MCF 10A (cell line): ENCODE data around the gene SMIM36. TPM values are rescaled to one million over a fixed set of nuclear protein-coding genes. Genes with fewer than 3 reads are reported as not detected.
"Not testable (repeated sequence)": the region's sequence is repeated elsewhere in the genome, so short reads cannot be mapped to it uniquely, and the experiment has no call there.

Source experiments
- BruUV-seq: library from RNA; stranded (reverse); fragments of 400-500 nt; replicated peaks from 2 replicates; lab custom pipeline; 2021; lab: Mats Ljungman, UMichigan
- CTCF ChIA-PET: fragments of 300-600 bp; sonication (Branson Sonifier 250); formaldehyde crosslinking; extraction: SDS; loops from one replicate; lab custom pipeline; 2021; ENCODE audit warnings: antibody characterized with exemption, inconsistent platforms; lab: Yijun Ruan, JAX
- POLR2A ChIA-PET: fragments of 300-600, 350-650 bp; sonication (Branson Sonifier 250); formaldehyde crosslinking; extraction: SDS; loops from one replicate; lab custom pipeline; 2020; ENCODE audit warnings: antibody characterized with exemption, inconsistent platforms; lab: Yijun Ruan, JAX
- DNase-seq: peaks from one replicate; pipeline ENCODE4 v3.0.0-alpha.2; 2018; ENCODE audit not compliant: unreplicated experiment
- H3K27ac Mint-ChIP-seq: one replicate; pipeline ENCODE4 v1.8.0; 2022; ENCODE audit warnings: mild to moderate bottlenecking, low read depth, mixed read lengths; ENCODE audit not compliant: unreplicated experiment
- H3K27me3 Mint-ChIP-seq: one replicate; pipeline ENCODE4 v1.8.0; 2022; ENCODE audit warnings: mixed read lengths; ENCODE audit not compliant: insufficient read depth, unreplicated experiment
- H3K36me3 Mint-ChIP-seq: one replicate; pipeline ENCODE4 v1.8.0; 2022; ENCODE audit warnings: mild to moderate bottlenecking, moderate library complexity, mixed read lengths; ENCODE audit not compliant: insufficient read depth, unreplicated experiment
- H3K4me1 Mint-ChIP-seq: one replicate; pipeline ENCODE4 v1.8.0; 2022; ENCODE audit warnings: mixed read lengths; ENCODE audit not compliant: insufficient read depth, unreplicated experiment
- H3K4me3 Mint-ChIP-seq: one replicate; pipeline ENCODE4 v1.8.0; 2022; ENCODE audit warnings: mild to moderate bottlenecking, moderate library complexity, mixed read lengths; ENCODE audit not compliant: unreplicated experiment
- H3K9me3 Mint-ChIP-seq: one replicate; pipeline ENCODE4 v1.8.0; 2022; ENCODE audit warnings: mixed read lengths; ENCODE audit not compliant: unreplicated experiment
- CTCF ChIP-seq: fragments of 200-600 bp; IDR thresholded peaks from one replicate; pipeline ENCODE4 v1.8.0; 2022; ENCODE audit warnings: antibody characterized with exemption, mild to moderate bottlenecking; ENCODE audit not compliant: unreplicated experiment
- intact Hi-C: fragments of 100-400 bp; cut with micrococcal nuclease; formaldehyde crosslinking; loops from 2 replicates; pipeline ENCODE4 v1.14.1; 2022
- total RNA-seq: library from RNA; stranded (reverse); gene quantifications from 2 replicates; pipeline ENCODE4 v1.2.3, GENCODE V29; 2022

Gene SMIM36
- total RNA-seq, 1 experiment from 2014 or later, result not detected

- no peak overlapping the region for H3K27ac Mint-ChIP-seq
- TF ChIP-seq CTCF, result no peak
- CTCF ChIA-PET, result interaction anchor here (0.6 to 7.8 kb wide), 15 partner anchors 10 to 318 kb away, joined by 3 to 231 read pairs (median 15); no protein-coding TSS in a partner anchor
- H3K4me3 Mint-ChIP-seq, result no peak overlapping the region
- no peaks in the 10 kb centered on the region for H3K9me3 Mint-ChIP-seq
- H3K27me3 Mint-ChIP-seq, result peaks cover 14% of the 10 kb centered on the region
- POLR2A ChIA-PET, result interaction anchor here (5.9 kb wide), 1 partner anchor 77 kb away, joined by 27 read pairs; no protein-coding TSS in a partner anchor
- intact Hi-C loops, result loop anchor here (5.0 kb wide), 1 partner anchor 603 kb away; no protein-coding TSS in a partner anchor
- no peak for DNase-seq
- H3K36me3 Mint-ChIP-seq, result no peaks in the 10 kb centered on the region
- BruUV-seq, result no TSS peak
- H3K4me1 Mint-ChIP-seq, result no peaks in the 10 kb centered on the region
Observed at GRCh38 chr17:55524440-55525220, 13.4 kb upstream of the SMIM36 start.

GRCh38 chr17:55523032-55523431 lies 11.8 kb upstream of the SMIM36 start:
- H3K4me1 Mint-ChIP-seq, H3K4me3 Mint-ChIP-seq, H3K36me3 Mint-ChIP-seq, H3K27ac Mint-ChIP-seq, H3K9me3 Mint-ChIP-seq, BruUV-seq, DNase-seq, intact Hi-C loops: not testable (repeated sequence)
- peaks cover 14% of the 10 kb centered on the region for H3K27me3 Mint-ChIP-seq
- CTCF ChIA-PET, result interaction anchor here (0.6 to 7.8 kb wide), 7 partner anchors 9 to 729 kb away, joined by 3 to 231 read pairs (median 18); no protein-coding TSS in a partner anchor
- POLR2A ChIA-PET, result interaction anchor here (5.9 kb wide), 1 partner anchor 79 kb away, joined by 27 read pairs; no protein-coding TSS in a partner anchor

- BruUV-seq, result no TSS peak
- H3K36me3 Mint-ChIP-seq, result no peaks in the 10 kb centered on the region
- CTCF ChIA-PET, result interaction anchor here (0.6 to 1.0 kb wide), 5 partner anchors 37 to 452 kb away, joined by 3 to 7 read pairs (median 4); no protein-coding TSS in a partner anchor
- intact Hi-C loops, result no loop called here
- H3K27me3 Mint-ChIP-seq, result peaks cover 14% of the 10 kb centered on the region
- no peak for DNase-seq
- H3K4me1 Mint-ChIP-seq, result no peaks in the 10 kb centered on the region
- no peak overlapping the region for H3K27ac Mint-ChIP-seq
- TF ChIP-seq CTCF, result no peak
- POLR2A ChIA-PET, result interaction anchor here (1.1 kb wide), 1 partner anchor 152 kb away, joined by 3 read pairs; no protein-coding TSS in a partner anchor
- H3K4me3 Mint-ChIP-seq, result no peak overlapping the region
- no peaks in the 10 kb centered on the region for H3K9me3 Mint-ChIP-seq
Observed at GRCh38 chr17:55521186-55521585, 9.9 kb upstream of the SMIM36 start.

- no peak for TF ChIP-seq CTCF
- no peaks in the 10 kb centered on the region for H3K36me3 Mint-ChIP-seq
Observed at GRCh38 chr17:55520402-55520801, 9.2 kb upstream of the SMIM36 start.

More at GRCh38 chr17:55520402-55520801, 9.2 kb upstream of the SMIM36 start:
- intact Hi-C loops, result no loop called here
- no peaks in the 10 kb centered on the region for H3K9me3 Mint-ChIP-seq
- no peak for DNase-seq
- ChIA-PET CTCF (interaction anchor here (0.6 to 1.0 kb wide), 4 partner anchors 82 to 453 kb away, joined by 3 to 7 read pairs (median 4); no protein-coding TSS in a partner anchor), POLR2A (no interaction called here)
- H3K27me3 Mint-ChIP-seq, result peaks cover 14% of the 10 kb centered on the region
- no TSS peak for BruUV-seq
- no peak overlapping the region for H3K27ac Mint-ChIP-seq
- H3K4me1 Mint-ChIP-seq, result no peaks in the 10 kb centered on the region
- no peak overlapping the region for H3K4me3 Mint-ChIP-seq
